Loucy (cell line): ENCODE results near the gene TTC9B.

Source experiments
- EZH2phosphoT487 ChIP-seq: fragments of 200-600 bp; IDR thresholded peaks from 2 replicates; pipeline ENCODE4 v1.6.1; 2018; ENCODE audit warnings: antibody characterized with exemption, mild to moderate bottlenecking, moderate library complexity, borderline replicate concordance
- TF ChIP-seq, protein P1 (sequence below): fragments of 200-600 bp; sonication (generic); conservative IDR thresholded peaks from 2 replicates; pipeline ENCODE4 v1.5.1; 2014; ENCODE audit warnings: mild to moderate bottlenecking, antibody characterized with exemption, low read length

DNA sequence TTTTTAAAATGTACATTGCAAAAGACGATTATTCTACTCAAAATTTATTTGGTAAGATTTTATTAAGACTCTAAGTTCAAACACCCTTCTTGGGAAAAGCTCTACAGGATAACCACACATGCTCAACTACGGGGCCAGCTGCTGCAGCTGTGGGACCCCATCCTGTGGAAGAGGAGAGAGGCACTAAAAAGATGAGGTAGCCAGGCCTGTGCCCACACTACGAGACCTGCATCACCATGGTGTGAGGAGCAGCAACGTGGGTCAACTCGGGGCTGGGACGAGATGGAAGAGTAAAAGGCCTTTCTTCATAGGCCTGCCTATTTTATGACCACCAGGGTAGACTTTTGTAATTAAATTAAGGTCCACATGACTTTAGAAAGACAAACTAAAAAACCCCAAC, 12.9 kb upstream of the TTC9B start:
- TF ChIP-seq, protein P1, sequence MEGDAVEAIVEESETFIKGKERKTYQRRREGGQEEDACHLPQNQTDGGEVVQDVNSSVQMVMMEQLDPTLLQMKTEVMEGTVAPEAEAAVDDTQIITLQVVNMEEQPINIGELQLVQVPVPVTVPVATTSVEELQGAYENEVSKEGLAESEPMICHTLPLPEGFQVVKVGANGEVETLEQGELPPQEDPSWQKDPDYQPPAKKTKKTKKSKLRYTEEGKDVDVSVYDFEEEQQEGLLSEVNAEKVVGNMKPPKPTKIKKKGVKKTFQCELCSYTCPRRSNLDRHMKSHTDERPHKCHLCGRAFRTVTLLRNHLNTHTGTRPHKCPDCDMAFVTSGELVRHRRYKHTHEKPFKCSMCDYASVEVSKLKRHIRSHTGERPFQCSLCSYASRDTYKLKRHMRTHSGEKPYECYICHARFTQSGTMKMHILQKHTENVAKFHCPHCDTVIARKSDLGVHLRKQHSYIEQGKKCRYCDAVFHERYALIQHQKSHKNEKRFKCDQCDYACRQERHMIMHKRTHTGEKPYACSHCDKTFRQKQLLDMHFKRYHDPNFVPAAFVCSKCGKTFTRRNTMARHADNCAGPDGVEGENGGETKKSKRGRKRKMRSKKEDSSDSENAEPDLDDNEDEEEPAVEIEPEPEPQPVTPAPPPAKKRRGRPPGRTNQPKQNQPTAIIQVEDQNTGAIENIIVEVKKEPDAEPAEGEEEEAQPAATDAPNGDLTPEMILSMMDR: no peak
- TF ChIP-seq EZH2phosphoT487: no peak
